Stimulated activated CD8-positive, alpha-beta memory T cell treated with anti-CD3 and anti-CD28 coated beads, Interleukin-7, amount 100 ng/mL, for 48 hours (primary cell): ENCODE results near the gene INPP5D.

Source experiments
- DNase-seq, 2 donors: peaks; one replicate each; pipeline ENCODE4 v3.0.0-alpha.2; 2020; ENCODE audit warnings: low read depth in 1 of 2; ENCODE audit errors: extremely low read depth in 1 of 2

The INPP5D gene

GRCh38 chr2:233255151-233255550, 195.0 kb downstream of the INPP5D start:
- no peak for DNase-seq

GRCh38 chr2:233256048-233256447, 195.9 kb downstream of the INPP5D start:
- no peak for DNase-seq
